Vagina (tissue), 2 donors: ENCODE results near the gene AMOT. TPM values are rescaled to one million over a fixed set of nuclear protein-coding genes. Genes with fewer than 3 reads are reported as not detected.

ENCODE experiments used
- DNase-seq, 2 donors: peaks; one replicate each; pipeline ENCODE4 v3.0.0-alpha.2; 2017; ENCODE audit errors: extremely low spot score in 2 of 2
- H3K27ac ChIP-seq: fragments of 200-600 bp; sonication (generic); one replicate; pipeline ENCODE4 v1.5.1; 2019
- H3K27me3 ChIP-seq: fragments of 200-600 bp; sonication (generic); one replicate; pipeline ENCODE4 v1.5.1; 2019
- H3K36me3 ChIP-seq, 2 donors: fragments of 200-600 bp; sonication (generic); one replicate each; pipeline ENCODE4 v1.5.1; 2017 to 2019
- H3K4me1 ChIP-seq: fragments of 200-600 bp; sonication (generic); one replicate; pipeline ENCODE4 v1.5.1; 2019
- H3K4me3 ChIP-seq, 2 donors: fragments of 200-600 bp; sonication (generic); 1 replicate in 1 of 2; 2 replicates in 1 of 2; pipeline ENCODE4 v1.5.1; 2016 to 2019
- H3K9me3 ChIP-seq: fragments of 200-600 bp; sonication (generic); one replicate; pipeline ENCODE4 v1.5.1; 2019
- CTCF ChIP-seq, 3 experiments: fragments of 450-650 bp in 2 of 3; fragments of 200-600 bp in 1 of 3; sonication (generic) in 1 of 3; IDR thresholded peaks; one replicate each; pipeline ENCODE4 v1.5.1; 2017 to 2019; ENCODE audit warnings: antibody characterized with exemption in 3 of 3, mild to moderate bottlenecking in 2 of 3, moderate library complexity in 2 of 3
- POLR2A ChIP-seq, 2 donors: fragments of 450-650 bp; IDR thresholded peaks; one replicate each; pipeline ENCODE4 v1.6.1; 2017; ENCODE audit warnings: antibody characterized with exemption in 2 of 2, mild to moderate bottlenecking in 2 of 2, moderate library complexity in 2 of 2
- POLR2AphosphoS5 ChIP-seq, 2 donors: sonication (generic); formaldehyde crosslinking; IDR thresholded peaks; one replicate each; pipeline ENCODE4 v1.9.0; 2017; ENCODE audit warnings: antibody characterized with exemption in 2 of 2, mild to moderate bottlenecking in 2 of 2, low read depth in 1 of 2; ENCODE audit not compliant: insufficient read depth in 1 of 2
- intact Hi-C: fragments of 100-400 bp; cut with DNase I; formaldehyde crosslinking; loops from one replicate; pipeline ENCODE4 v1.15.1; 2023
- total RNA-seq: library from RNA; depleted of rRNA; stranded (reverse); fragments of >200 nt; gene quantifications from one replicate; pipeline ENCODE4 v1.2.3, GENCODE V29; 2016

Gene AMOT
- total RNA-seq, 1 donor from 2014 or later = 9.8 TPM

- Histone ChIP-seq H3K27me3 (no peaks in the 10 kb centered on the region), H3K9me3 (no peaks in the 10 kb centered on the region), H3K4me1 (no peaks in the 10 kb centered on the region), H3K27ac (no peak overlapping the region), H3K36me3 (no peaks in the 10 kb centered on the region), H3K4me3 (no peak overlapping the region)
- TF ChIP-seq POLR2AphosphoS5 (IDR thresholded peaks at IDR 0.05; ENCODE audit: insufficient read depth in 1 of 2, low read depth in 1 of 2) (no peak), POLR2A (IDR thresholded peaks at IDR 0.05) (no peak), CTCF (IDR thresholded peaks at IDR 0.05) (no peak)
- intact Hi-C loops = no loop called here
- DNase-seq = no peak
Observed at GRCh38 chrX:112779139-112779538, 61.5 kb downstream of the AMOT start.

- no peak overlapping the region for H3K4me3 ChIP-seq
- no peaks in the 10 kb centered on the region for H3K27me3 ChIP-seq
- DNase-seq = no peak
- H3K4me1 ChIP-seq = no peaks in the 10 kb centered on the region
- no peak overlapping the region for H3K27ac ChIP-seq
- TF ChIP-seq CTCF (IDR thresholded peaks at IDR 0.05) (no peak), POLR2AphosphoS5 (IDR thresholded peaks at IDR 0.05; ENCODE audit: insufficient read depth in 1 of 2, low read depth in 1 of 2) (no peak), POLR2A (IDR thresholded peaks at IDR 0.05) (no peak)
- H3K36me3 ChIP-seq = no peaks in the 10 kb centered on the region
- H3K9me3 ChIP-seq = no peaks in the 10 kb centered on the region
- intact Hi-C loops = no loop called here
Observed at GRCh38 chrX:112774651-112775293, 65.9 kb downstream of the AMOT start.

- TF ChIP-seq CTCF (IDR thresholded peaks at IDR 0.05) (no peak), POLR2AphosphoS5 (IDR thresholded peaks at IDR 0.05; ENCODE audit: insufficient read depth in 1 of 2, low read depth in 1 of 2) (no peak)
Observed at GRCh38 chrX:112774142-112774541, 66.5 kb downstream of the AMOT start.

GRCh38 chrX:112769034-112769433 lies 71.6 kb downstream of the AMOT start:
- TF ChIP-seq POLR2AphosphoS5 (IDR thresholded peaks at IDR 0.05; ENCODE audit: insufficient read depth in 1 of 2, low read depth in 1 of 2) (no peak), POLR2A (IDR thresholded peaks at IDR 0.05) (no peak), CTCF (IDR thresholded peaks at IDR 0.05) (no peak)
- H3K4me3 ChIP-seq = no peak overlapping the region
- no peaks in the 10 kb centered on the region for H3K4me1 ChIP-seq
- no peaks in the 10 kb centered on the region for H3K27me3 ChIP-seq
- DNase-seq = no peak
- no peaks in the 10 kb centered on the region for H3K36me3 ChIP-seq
- H3K9me3 ChIP-seq = no peaks in the 10 kb centered on the region
- intact Hi-C loops = no loop called here
- H3K27ac ChIP-seq = no peak overlapping the region

More at GRCh38 chrX:112774142-112774541, 66.5 kb downstream of the AMOT start:
- no peaks in the 10 kb centered on the region for H3K4me1 ChIP-seq
- no peak overlapping the region for H3K4me3 ChIP-seq
- intact Hi-C loops = no loop called here
- no peak for DNase-seq
- H3K36me3 ChIP-seq = no peaks in the 10 kb centered on the region
- no peaks in the 10 kb centered on the region for H3K27me3 ChIP-seq
- no peaks in the 10 kb centered on the region for H3K9me3 ChIP-seq
- no peak overlapping the region for H3K27ac ChIP-seq

GRCh38 chrX:112768563-112768962 lies 72.1 kb downstream of the AMOT start:
- intact Hi-C loops = no loop called here
- no peaks in the 10 kb centered on the region for H3K27me3 ChIP-seq
- TF ChIP-seq POLR2AphosphoS5 (IDR thresholded peaks at IDR 0.05; ENCODE audit: insufficient read depth in 1 of 2, low read depth in 1 of 2) (no peak), CTCF (IDR thresholded peaks at IDR 0.05) (no peak), POLR2A (IDR thresholded peaks at IDR 0.05) (no peak)

More at GRCh38 chrX:112768563-112768962, 72.1 kb downstream of the AMOT start:
- no peak for DNase-seq
- no peaks in the 10 kb centered on the region for H3K36me3 ChIP-seq
- H3K4me3 ChIP-seq = no peak overlapping the region
- H3K27ac ChIP-seq = no peak overlapping the region
- H3K9me3 ChIP-seq = no peaks in the 10 kb centered on the region
- H3K4me1 ChIP-seq = no peaks in the 10 kb centered on the region
